ENCODE results near the gene PSG5. TPM values are rescaled to one million over a fixed set of nuclear protein-coding genes. Genes with fewer than 3 reads are reported as not detected.

Gene PSG5
- total RNA-seq = 0.10 TPM in 1 of 2 replicates, not detected in the other

GRCh38 chr19:43186311-43186935 lies at the start of gene PSG5:
Gene PSG5 (minus strand): TSS chr19:43186536. CDS start chr19:43186405, 131 bp downstream.

GRCh38 chr19:43205471-43206105 lies 19.3 kb upstream of the PSG5 start, which contains the start of gene PSG4:
Gene PSG4 (minus strand): TSS chr19:43205638. CDS start chr19:43205536, 102 bp downstream.

Other genes with a start within 250 kb of the PSG5 start
- gene PSG7, start 249.3 kb downstream of the PSG5 start, total RNA-seq = not detected in 2 replicates
- not detected in 2 replicates for gene PSG11, start 160.1 kb downstream of the PSG5 start, total RNA-seq
- gene PSG2, start 103.8 kb downstream of the PSG5 start, total RNA-seq = not detected in 2 replicates
- gene PSG4, start 19.1 kb upstream of the PSG5 start, total RNA-seq = 0.19 and 0.65 TPM in 2 replicates
- not detected in 2 replicates for gene PSG9, start 83.0 kb upstream of the PSG5 start, total RNA-seq
- under 0.01 and 0.10 TPM in 2 replicates for gene CD177, start 167.2 kb upstream of the PSG5 start, total RNA-seq
- gene TEX101, start 228.4 kb upstream of the PSG5 start, total RNA-seq = not detected in 2 replicates